ENCODE results near the gene TMEM128.
"Not testable (repeated sequence)": the region's sequence is repeated elsewhere in the genome, so short reads cannot be mapped to it uniquely, and the experiment has no call there.

TMEM128 gene

GRCh38 chr4:4248885-4249203, 821 bp upstream of the TMEM128 start:
- Histone ChIP-seq H3K9me2 (replicated peaks; ENCODE audit: control insufficient read depth, low read length) (no peaks in the 10 kb centered on the region), H3K27me3 (ENCODE audit: control insufficient read depth, low read length) (0 out of 2 replicates have a peak, but pooled peaks cover 4% of the 10 kb centered on the region), H3K4me1 (ENCODE audit: control insufficient read depth, low read length) (peaks cover 24% of the 10 kb centered on the region), H3K79me2 (ENCODE audit: control insufficient read depth, low read length) (peaks cover 28% of the 10 kb centered on the region), H3K4me3 (ENCODE audit: low read length) (peak overlapping the region; percentile 99), H3K4me2 (ENCODE audit: low read length) (peak overlapping the region; percentile 91), H4K20me1 (ENCODE audit: control insufficient read depth, insufficient read depth, low read depth, low read length) (no peaks in the 10 kb centered on the region), H3K27ac (ENCODE audit: low read depth, low read length) (peak overlapping the region; percentile 74), H3K9me3 (ENCODE audit: control insufficient read depth, insufficient read depth, low read length) (no peaks in the 10 kb centered on the region), H3K36me3 (ENCODE audit: control insufficient read depth, low read length) (peaks cover 31% of the 10 kb centered on the region), H3F3A (ENCODE audit: control insufficient read depth, insufficient read depth) (no peaks in the 10 kb centered on the region)
- TF ChIP-seq EZH2phosphoT487 (IDR thresholded peaks at IDR 0.05; ENCODE audit: borderline replicate concordance, low read length) = no peak
- no peak for TF ChIP-seq CTCF (IDR thresholded peaks at IDR 0.05; ENCODE audit: low read depth, low read length, poor library complexity, severe bottlenecking)

DNA sequence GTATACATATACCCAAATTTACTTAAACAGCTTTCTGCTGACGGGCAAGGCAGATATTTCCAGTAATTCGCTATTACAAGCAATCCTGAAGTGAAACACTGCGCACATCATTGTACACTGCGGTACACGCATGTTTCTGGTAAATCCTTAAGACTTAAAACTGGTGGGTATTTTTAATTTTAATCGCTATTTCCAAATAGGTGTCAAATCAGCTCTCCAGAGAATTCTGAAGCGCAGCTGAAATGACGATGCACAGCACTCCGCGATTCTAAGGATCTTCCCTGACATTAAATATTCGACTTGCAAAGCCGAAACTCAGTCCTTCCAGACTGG, 361 bp downstream of the TMEM128 start:
- Histone ChIP-seq H3K4me3 (ENCODE audit: low read length) (peak overlapping the region; percentile 99), H3K9me3 (ENCODE audit: control insufficient read depth, insufficient read depth, low read length) (no peaks in the 10 kb centered on the region), H3K9me2 (replicated peaks; ENCODE audit: control insufficient read depth, low read length) (no peaks in the 10 kb centered on the region), H3K79me2 (ENCODE audit: control insufficient read depth, low read length) (peaks cover 28% of the 10 kb centered on the region), H3K36me3 (ENCODE audit: control insufficient read depth, low read length) (peaks cover 38% of the 10 kb centered on the region), H3F3A (ENCODE audit: control insufficient read depth, insufficient read depth) (no peaks in the 10 kb centered on the region), H4K20me1 (ENCODE audit: control insufficient read depth, insufficient read depth, low read depth, low read length) (no peaks in the 10 kb centered on the region), H3K4me1 (ENCODE audit: control insufficient read depth, low read length) (peaks cover 18% of the 10 kb centered on the region), H3K27me3 (ENCODE audit: control insufficient read depth, low read length) (no peaks in the 10 kb centered on the region), H3K4me2 (ENCODE audit: low read length) (peak overlapping the region; percentile 91), H3K27ac (ENCODE audit: low read depth, low read length) (peak overlapping the region; percentile 74)
- TF ChIP-seq EZH2phosphoT487 (IDR thresholded peaks at IDR 0.05; ENCODE audit: borderline replicate concordance, low read length) (no peak), CTCF (IDR thresholded peaks at IDR 0.05; ENCODE audit: low read depth, low read length, poor library complexity, severe bottlenecking) (no peak)

DNA sequence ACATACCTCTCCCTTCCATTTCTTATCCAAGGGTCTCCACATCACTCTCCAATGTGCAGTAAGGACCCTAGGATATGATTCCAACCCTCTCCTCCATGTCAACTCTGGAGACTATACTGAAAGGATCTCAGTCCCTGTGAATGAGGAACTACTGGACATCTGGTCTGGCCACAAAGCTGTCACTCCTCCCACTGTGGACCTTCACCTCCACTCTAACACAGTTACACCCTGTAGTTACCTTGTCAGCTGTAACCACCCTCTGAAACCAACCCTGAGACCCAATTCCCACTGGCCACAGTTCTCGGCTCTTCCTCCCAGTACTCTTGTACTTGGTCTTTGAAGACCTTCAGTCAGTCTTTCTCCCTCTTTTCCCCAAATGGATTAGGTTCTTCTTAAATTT, 2.9 kb downstream of the TMEM128 start:
- Histone ChIP-seq H3K79me2 (ENCODE audit: control insufficient read depth, low read length) (peaks cover 28% of the 10 kb centered on the region), H3K27ac (ENCODE audit: low read depth, low read length) (no peak overlapping the region), H3K9me2 (replicated peaks; ENCODE audit: control insufficient read depth, low read length) (no peaks in the 10 kb centered on the region), H3F3A (ENCODE audit: control insufficient read depth, insufficient read depth) (no peaks in the 10 kb centered on the region), H3K9me3 (ENCODE audit: control insufficient read depth, insufficient read depth, low read length) (no peaks in the 10 kb centered on the region), H3K4me3 (ENCODE audit: low read length) (no peak overlapping the region), H3K36me3 (ENCODE audit: control insufficient read depth, low read length) (peaks cover 56% of the 10 kb centered on the region), H3K27me3 (ENCODE audit: control insufficient read depth, low read length) (no peaks in the 10 kb centered on the region), H3K4me1 (ENCODE audit: control insufficient read depth, low read length) (peaks cover 18% of the 10 kb centered on the region), H3K4me2 (ENCODE audit: low read length) (no peak overlapping the region), H4K20me1 (ENCODE audit: control insufficient read depth, insufficient read depth, low read depth, low read length) (no peaks in the 10 kb centered on the region)
- TF ChIP-seq CTCF (IDR thresholded peaks at IDR 0.05; ENCODE audit: low read depth, low read length, poor library complexity, severe bottlenecking) (no peak), EZH2phosphoT487 (IDR thresholded peaks at IDR 0.05; ENCODE audit: borderline replicate concordance, low read length) (no peak)

DNA sequence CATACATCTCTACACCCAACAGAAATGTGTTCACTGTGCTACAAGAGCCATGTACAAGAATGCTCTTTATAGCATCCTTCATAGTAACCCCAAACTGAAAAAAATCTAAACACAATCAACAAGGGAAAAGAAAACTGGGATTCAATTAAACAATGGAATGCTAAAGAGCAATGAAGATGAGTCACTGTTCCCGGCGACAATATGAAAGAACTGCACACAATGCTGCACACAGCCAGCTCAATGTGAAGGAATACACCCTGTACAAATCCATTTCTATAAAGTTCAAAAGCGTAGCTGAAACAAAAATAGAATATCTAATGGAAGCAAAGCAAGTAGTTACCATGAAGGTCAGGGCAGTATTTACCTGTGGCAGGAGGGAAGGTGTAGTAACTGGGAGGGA, 8.5 kb downstream of the TMEM128 start:
- not testable (repeated sequence) for H3K27me3 ChIP-seq (ENCODE audit: control insufficient read depth, low read length); H3K27ac ChIP-seq (ENCODE audit: low read depth, low read length); H3K4me2 ChIP-seq (ENCODE audit: low read length); H3K9me2 ChIP-seq (replicated peaks; ENCODE audit: control insufficient read depth, low read length); H3K4me3 ChIP-seq (ENCODE audit: low read length); H3K4me1 ChIP-seq (ENCODE audit: control insufficient read depth, low read length); H3K9me3 ChIP-seq (ENCODE audit: control insufficient read depth, insufficient read depth, low read length); H3F3A ChIP-seq (ENCODE audit: control insufficient read depth, insufficient read depth); H3K79me2 ChIP-seq (ENCODE audit: control insufficient read depth, low read length); H4K20me1 ChIP-seq (ENCODE audit: control insufficient read depth, insufficient read depth, low read depth, low read length)
- H3K36me3 ChIP-seq (ENCODE audit: control insufficient read depth, low read length) = peaks cover 55% of the 10 kb centered on the region
